LNCAP (cell line): Measurements from ENCODE around the gene LYZL1.

Experiments
- TF ChIP-seq, protein P1 (sequence below): fragments of 450-650 bp; IDR thresholded peaks from 2 replicates; pipeline ENCODE4 v1.5.1; 2017; ENCODE audit warnings: mild to moderate bottlenecking

LYZL1 gene

DNA sequence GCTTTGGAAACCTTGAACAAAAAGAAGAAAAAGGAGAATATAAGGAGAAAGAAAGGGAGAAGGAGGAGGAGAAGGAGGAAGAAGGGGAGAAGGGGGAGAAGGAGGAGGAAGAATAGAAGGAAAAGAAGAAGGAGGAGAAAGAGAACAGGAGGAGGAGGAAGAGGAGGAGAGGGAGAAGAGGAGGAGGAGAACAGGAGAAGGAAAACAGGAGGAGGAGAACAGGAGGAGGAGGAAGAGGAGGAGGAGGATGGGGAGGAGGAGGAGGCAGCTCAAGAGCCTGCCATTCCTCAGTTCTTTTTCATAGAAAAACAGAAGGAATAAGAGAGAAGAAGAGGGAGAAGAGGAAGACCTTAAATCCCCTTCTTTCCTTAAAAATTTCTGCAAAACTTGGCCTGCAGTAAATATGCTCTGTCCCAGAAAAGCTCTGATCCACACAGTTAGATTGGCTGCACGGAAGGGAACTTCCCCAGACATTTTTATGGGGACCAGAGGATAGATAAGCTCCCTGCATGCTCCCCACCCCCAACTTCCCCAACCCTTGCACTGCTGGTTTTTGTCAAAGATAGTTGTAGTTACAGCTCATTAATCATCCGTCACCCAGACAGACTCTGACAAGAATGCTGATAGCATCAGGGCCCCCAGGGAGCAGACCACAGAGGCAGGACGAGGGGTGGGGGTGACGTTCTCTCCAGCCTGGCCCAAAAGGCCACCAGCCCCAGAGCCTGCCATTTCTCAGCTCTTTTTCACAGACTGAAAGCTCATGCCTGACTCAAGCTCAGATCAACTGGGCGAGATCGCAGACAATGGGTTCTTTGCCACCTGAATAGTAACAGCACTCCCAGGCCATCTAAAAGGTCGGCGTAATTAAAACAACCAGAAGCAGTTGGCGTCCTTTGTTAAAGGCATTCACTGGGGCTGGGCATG is 34.5 kb upstream of the LYZL1 start:
- TF ChIP-seq, protein P1, sequence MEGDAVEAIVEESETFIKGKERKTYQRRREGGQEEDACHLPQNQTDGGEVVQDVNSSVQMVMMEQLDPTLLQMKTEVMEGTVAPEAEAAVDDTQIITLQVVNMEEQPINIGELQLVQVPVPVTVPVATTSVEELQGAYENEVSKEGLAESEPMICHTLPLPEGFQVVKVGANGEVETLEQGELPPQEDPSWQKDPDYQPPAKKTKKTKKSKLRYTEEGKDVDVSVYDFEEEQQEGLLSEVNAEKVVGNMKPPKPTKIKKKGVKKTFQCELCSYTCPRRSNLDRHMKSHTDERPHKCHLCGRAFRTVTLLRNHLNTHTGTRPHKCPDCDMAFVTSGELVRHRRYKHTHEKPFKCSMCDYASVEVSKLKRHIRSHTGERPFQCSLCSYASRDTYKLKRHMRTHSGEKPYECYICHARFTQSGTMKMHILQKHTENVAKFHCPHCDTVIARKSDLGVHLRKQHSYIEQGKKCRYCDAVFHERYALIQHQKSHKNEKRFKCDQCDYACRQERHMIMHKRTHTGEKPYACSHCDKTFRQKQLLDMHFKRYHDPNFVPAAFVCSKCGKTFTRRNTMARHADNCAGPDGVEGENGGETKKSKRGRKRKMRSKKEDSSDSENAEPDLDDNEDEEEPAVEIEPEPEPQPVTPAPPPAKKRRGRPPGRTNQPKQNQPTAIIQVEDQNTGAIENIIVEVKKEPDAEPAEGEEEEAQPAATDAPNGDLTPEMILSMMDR, result no peak

GRCh38 chr10:29255104-29255503 is 33.8 kb upstream of the LYZL1 start:
- TF ChIP-seq, protein P1, result no peak

GRCh38 chr10:29256019-29256418 is 32.9 kb upstream of the LYZL1 start:
- TF ChIP-seq, protein P1, result no peak

GRCh38 chr10:29256586-29256985 is 32.3 kb upstream of the LYZL1 start:
- TF ChIP-seq, protein P1, result no peak

DNA sequence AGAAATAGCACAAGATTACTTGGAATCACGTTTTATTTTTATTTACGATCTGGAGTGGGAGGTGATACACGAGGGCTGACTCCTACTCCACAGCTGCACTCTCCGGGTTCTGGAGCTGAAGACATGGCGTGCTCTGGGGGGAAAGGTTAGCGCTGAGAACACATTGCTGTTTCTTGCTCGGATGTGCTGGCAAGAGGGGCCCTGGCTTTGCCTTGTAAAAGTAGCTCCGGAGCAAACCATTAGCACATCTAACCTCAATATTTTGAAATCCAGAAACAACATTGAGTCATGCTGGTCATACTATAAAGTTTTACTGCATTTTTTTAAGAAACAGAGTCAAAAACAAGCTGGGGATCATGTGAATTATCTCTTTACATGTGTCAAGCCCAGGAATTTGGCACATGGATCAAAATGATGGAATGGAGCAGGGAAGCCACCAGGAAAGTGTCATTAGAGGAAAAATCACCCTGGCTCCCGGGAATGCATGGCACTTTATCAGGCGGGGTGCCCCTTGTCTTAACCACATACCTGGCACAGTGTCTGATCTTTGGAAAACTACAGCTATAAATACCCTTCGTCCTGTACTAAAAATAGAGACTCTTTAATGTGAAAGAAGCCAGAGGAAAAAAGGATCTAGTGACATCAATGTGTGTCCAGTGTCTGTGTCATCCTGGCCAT is 31.6 kb upstream of the LYZL1 start:
- TF ChIP-seq, protein P1, result no peak

DNA sequence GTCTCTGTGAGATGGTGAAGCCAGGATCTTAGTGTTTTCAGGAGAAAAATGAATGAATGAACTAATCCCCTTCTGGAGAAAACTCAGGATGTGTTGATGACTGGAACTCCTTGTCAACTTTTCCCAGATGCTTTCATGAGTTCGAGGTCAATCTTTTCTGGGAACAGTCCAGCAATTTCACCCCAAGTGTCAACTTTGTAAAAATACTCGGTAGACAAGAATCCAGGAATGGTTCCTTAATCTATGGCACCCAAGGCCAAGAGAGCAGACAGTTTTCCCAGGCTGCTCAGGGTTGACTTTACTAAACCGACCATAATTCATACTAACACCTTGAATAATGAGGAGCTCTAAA is 31.1 kb upstream of the LYZL1 start:
- TF ChIP-seq, protein P1, result no peak

GRCh38 chr10:29259498-29259897 is 29.4 kb upstream of the LYZL1 start:
- TF ChIP-seq, protein P1, result no peak
